ENCODE data around the gene TMEM120A.

DNA sequence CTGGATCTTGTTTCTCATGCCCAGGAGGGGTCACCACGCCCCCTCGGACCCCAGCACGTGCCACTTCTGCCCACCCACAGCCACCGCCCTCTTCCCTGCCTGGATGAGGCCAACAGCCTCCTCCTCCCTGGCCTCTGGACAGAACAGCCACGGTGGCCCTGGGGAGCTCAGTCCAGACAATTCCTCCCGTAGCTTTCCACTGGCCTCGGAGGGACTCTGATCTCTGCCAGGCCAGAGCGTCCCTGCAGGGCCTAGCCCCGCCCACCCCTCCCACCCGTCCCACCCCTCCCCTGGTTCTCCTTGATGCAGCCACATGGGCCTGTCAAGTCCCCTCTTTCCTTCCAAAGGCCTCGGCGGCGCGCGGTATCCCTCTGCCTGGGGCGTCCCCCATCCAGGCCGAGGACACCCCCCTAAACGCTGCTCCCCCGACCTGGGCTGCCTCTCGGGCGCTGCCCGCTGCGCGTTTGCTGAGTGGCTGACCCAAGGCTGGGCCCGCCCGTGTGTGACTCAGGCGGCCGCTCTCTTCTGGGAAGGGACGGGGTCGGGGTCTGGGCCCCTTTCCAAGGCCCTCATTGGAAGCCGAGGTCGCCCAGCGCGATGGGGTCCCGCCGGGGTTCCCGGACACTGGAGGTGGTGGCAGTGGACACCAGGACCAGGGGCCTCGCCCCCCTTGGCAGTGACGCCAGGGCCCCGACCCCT lies 557 bp downstream of the TMEM120A start:
- TF ChIP-seq, protein P1, sequence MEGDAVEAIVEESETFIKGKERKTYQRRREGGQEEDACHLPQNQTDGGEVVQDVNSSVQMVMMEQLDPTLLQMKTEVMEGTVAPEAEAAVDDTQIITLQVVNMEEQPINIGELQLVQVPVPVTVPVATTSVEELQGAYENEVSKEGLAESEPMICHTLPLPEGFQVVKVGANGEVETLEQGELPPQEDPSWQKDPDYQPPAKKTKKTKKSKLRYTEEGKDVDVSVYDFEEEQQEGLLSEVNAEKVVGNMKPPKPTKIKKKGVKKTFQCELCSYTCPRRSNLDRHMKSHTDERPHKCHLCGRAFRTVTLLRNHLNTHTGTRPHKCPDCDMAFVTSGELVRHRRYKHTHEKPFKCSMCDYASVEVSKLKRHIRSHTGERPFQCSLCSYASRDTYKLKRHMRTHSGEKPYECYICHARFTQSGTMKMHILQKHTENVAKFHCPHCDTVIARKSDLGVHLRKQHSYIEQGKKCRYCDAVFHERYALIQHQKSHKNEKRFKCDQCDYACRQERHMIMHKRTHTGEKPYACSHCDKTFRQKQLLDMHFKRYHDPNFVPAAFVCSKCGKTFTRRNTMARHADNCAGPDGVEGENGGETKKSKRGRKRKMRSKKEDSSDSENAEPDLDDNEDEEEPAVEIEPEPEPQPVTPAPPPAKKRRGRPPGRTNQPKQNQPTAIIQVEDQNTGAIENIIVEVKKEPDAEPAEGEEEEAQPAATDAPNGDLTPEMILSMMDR (IDR thresholded peaks at IDR 0.05): no peak
- TF ChIP-seq POLR2AphosphoS5 (IDR thresholded peaks at IDR 0.05; ENCODE audit: low read depth, low read length) (no peak), REST (IDR thresholded peaks at IDR 0.05; ENCODE audit: insufficient read depth in 1 of 2, low read depth in 2 of 2, low read length in 1 of 2) (no peak), SIN3A (IDR thresholded peaks at IDR 0.05; ENCODE audit: borderline replicate concordance, insufficient read depth, low read depth, low read length) (no peak)

All from Panc1 (cell line).